Measurements from ENCODE around the gene UTP18.
"Not testable (repeated sequence)": the region's sequence is repeated elsewhere in the genome, so short reads cannot be mapped to it uniquely, and the experiment has no call there.

DNA sequence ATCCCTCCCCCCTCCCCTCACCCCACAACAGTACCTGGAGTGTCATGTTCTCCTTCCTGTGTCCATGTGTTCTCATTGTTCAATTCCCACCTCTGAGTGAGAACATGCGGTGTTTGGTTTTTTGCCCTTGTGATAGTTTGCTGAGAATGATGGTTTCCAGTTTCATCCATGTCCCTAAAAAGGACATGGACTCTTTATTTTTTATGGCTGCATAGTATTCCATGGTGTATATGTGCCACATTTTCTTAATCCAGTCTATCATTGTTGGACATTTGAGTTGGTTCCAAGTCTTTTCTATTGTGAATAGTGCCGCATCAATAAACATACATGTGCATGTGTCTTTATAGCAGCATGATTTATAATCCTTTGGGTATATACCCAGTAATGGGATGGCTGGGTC lies 34.0 kb downstream of the UTP18 start:
- TF ChIP-seq, protein P1, sequence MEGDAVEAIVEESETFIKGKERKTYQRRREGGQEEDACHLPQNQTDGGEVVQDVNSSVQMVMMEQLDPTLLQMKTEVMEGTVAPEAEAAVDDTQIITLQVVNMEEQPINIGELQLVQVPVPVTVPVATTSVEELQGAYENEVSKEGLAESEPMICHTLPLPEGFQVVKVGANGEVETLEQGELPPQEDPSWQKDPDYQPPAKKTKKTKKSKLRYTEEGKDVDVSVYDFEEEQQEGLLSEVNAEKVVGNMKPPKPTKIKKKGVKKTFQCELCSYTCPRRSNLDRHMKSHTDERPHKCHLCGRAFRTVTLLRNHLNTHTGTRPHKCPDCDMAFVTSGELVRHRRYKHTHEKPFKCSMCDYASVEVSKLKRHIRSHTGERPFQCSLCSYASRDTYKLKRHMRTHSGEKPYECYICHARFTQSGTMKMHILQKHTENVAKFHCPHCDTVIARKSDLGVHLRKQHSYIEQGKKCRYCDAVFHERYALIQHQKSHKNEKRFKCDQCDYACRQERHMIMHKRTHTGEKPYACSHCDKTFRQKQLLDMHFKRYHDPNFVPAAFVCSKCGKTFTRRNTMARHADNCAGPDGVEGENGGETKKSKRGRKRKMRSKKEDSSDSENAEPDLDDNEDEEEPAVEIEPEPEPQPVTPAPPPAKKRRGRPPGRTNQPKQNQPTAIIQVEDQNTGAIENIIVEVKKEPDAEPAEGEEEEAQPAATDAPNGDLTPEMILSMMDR (IDR thresholded peaks at IDR 0.05; ENCODE audit: low read depth, low read length), result not testable (repeated sequence)
- not testable (repeated sequence) for TF ChIP-seq EZH2phosphoT487 (IDR thresholded peaks at IDR 0.05; ENCODE audit: low read depth)
